Measurements from ENCODE around the gene TPPP2. TPM values are rescaled to one million over a fixed set of nuclear protein-coding genes. Genes with fewer than 3 reads are reported as not detected.
"Not testable (repeated sequence)": the region's sequence is repeated elsewhere in the genome, so short reads cannot be mapped to it uniquely, and the experiment has no call there.

TPPP2 gene
- polyA plus RNA-seq, 3 donors from 2014 or later: not detected

DNA sequence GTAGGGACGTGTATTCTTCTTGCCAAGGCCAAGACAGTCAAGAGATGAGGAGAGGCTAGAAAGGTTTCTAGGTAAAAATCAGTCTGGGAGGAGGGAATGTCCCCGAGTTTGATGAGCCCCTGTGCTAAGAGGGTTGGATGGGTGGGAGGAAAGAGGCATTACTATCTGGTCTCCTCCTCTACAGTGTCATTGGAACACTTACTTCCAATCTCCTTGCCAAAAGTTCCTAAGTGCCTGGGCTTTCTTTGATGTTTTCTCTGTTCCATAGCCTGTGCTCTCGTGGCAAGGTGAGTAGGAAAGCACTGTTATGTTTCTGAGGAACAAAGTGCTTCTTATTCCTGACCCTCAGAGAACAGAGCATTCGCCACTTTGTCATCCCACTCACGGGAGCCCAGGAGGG lies 4.7 kb downstream of the TPPP2 start, which contains the start of gene RNASE13:
RNASE13 (minus strand) TSS at position 101 of the 400 bp plus-strand sequence. CDS start 519 bp downstream, outside the sequence.
- no peaks in the 10 kb centered on the region for H3K4me1 Mint-ChIP-seq
- DNase-seq: no peak
- H3K27me3 Mint-ChIP-seq (ENCODE audit: low read depth in 3 of 3): peaks cover 1 to 4% (median 2%) of the 10 kb centered on the region in 3 donors
- no peak within 1 kb of the TSS for H3K4me3 Mint-ChIP-seq
- no peaks in the 10 kb centered on the region for H3K36me3 Mint-ChIP-seq
- no peak within 1 kb of the TSS for H3K27ac Mint-ChIP-seq
- no peaks in the 10 kb centered on the region for H3K9me3 Mint-ChIP-seq

DNA sequence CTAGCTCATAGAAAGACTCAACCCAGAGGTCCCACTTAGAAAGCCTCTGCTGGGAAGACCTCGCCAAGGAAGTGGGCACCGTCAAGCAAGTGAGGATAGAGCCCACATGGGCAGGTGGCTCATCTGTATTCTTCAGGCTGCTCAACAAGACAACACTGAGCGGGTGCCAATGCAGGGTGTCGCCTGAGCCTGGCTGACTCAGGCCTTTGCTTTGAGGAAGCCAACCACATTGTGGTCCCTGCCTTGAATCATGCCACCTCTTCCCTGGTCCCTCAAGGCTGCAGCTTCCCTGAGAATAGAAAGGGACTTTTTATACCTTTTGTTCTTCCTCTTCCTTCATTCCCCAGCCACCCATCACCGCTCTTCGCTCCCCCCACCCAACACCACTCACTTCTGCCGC lies 6.7 kb downstream of the TPPP2 start:
- Mint-ChIP-seq H3K27ac (no peak overlapping the region), H3K4me1 (no peaks in the 10 kb centered on the region), H3K27me3 (ENCODE audit: low read depth in 3 of 3) (peaks cover 1 to 4% (median 2%) of the 10 kb centered on the region in 3 donors), H3K9me3 (no peaks in the 10 kb centered on the region), H3K36me3 (no peaks in the 10 kb centered on the region), H3K4me3 (no peak overlapping the region)
- no peak for DNase-seq

DNA sequence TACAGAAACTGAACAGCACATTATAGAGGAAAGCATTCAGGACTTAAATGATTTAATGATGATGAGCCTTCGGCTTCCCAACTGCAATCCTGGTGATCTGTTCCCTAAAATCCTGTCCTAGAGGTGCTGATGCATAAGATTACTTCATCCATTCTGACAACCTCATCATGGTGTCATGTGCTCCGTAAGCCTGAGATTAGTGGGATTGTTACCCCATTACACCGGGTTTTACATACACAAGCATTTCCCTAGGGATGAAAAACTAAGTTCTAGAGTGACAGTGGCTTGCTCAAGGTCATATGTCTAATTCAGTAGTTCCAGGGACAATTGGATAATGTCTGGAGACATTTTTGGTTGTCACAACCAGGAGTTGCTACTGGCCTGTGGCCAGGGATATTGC lies 7.1 kb downstream of the TPPP2 start:
- H3K36me3 Mint-ChIP-seq: no peaks in the 10 kb centered on the region
- H3K27ac Mint-ChIP-seq: no peak overlapping the region
- no peaks in the 10 kb centered on the region for H3K4me1 Mint-ChIP-seq
- H3K9me3 Mint-ChIP-seq: no peaks in the 10 kb centered on the region
- no peak overlapping the region for H3K4me3 Mint-ChIP-seq
- no peak for DNase-seq
- H3K27me3 Mint-ChIP-seq (ENCODE audit: low read depth in 3 of 3): peaks cover 1 to 4% (median 2%) of the 10 kb centered on the region in 3 donors

DNA sequence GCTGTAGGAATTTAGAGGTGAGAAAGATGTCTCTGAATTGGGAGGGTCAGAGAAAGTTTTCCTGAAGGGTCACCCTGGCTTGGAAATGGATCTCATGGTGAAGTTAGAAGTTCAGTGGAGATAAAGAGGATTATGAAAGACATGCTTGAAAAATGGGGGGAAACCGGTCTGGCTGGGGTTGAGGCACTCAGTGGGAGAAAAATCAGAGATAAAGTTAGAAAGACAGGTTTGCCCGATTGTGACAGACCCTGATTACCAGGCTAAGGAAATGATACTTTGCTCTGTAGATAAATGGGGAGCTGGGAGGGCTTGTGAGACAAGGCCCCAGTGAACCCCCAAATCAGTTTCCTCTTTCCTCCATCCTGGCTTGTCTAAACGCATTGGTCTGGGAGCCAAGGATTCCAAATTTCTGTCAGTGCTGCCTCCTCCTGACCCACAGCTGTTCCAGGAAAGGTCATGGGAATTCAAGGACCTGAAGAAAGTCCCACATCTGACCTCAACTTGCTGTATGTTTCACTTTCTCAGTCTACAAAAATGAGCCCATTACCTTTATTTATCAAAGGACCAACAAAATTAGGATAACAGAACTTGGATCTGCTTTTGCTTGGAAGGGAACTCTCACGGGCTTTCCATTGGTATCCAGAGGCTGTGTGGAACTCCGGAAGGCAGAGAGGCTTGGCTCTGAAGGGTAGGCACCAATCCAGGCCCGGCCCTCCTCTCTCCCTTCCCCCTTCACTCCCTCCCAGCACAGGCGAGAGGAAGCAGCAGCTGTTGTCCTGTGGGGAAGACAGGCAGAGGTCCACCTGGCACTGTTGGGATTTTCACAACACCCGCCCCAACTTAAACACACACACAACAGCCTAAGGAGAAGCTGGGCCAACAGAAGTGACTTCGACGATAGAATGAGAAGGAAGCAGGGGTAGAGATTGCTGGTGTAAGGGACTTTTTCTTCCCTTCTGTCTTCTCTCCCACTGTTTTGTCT lies 8.7 kb downstream of the TPPP2 start:
- H3K4me3 Mint-ChIP-seq: no peak overlapping the region
- no peak overlapping the region for H3K27ac Mint-ChIP-seq
- H3K36me3 Mint-ChIP-seq: no peaks in the 10 kb centered on the region
- DNase-seq: no peak
- H3K9me3 Mint-ChIP-seq: no peaks in the 10 kb centered on the region
- peaks cover 4 to 9% (median 5%) of the 10 kb centered on the region in 3 donors for H3K27me3 Mint-ChIP-seq (ENCODE audit: low read depth in 3 of 3)
- no peaks in the 10 kb centered on the region for H3K4me1 Mint-ChIP-seq

DNA sequence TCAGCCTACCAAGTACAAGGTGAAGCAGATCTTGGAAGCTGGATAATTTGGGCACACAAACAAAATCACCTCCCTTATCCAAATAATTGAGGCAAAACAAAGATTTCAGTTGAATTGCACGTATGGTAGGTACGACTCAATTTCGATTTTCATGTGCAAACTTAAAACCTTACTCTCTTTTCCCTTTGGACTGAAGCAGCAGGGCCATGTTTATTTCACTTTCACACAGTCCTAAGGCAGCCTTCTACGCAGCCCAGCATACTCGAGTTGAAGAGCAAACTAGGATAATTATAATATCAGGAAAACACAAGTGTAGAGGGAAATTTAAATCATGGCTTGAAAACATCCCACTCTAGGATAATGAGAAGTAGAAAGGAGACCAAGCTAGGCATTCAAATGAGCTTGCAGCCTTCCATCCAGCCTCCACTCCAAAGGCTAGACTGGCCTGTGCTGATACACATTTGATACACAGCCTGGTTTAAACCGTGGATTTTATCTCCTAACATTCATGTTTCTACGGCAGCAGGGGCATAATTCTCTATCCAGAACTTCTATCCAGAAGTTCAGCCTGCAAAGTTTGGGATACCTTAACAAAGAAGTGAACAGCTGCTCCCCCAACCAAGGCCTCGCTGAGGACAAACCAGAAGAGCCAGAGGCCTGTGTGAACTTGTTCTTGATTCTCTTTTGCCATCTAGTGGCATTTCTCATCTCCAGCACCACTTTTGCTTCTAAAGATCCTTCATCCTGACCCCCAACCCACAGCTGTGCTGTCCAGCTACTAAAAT lies 9.8 kb downstream of the TPPP2 start:
- peak overlapping the region in 1 of 6 donors; percentile 38 for H3K27ac Mint-ChIP-seq
- no peak overlapping the region for H3K4me3 Mint-ChIP-seq
- no peaks in the 10 kb centered on the region for H3K36me3 Mint-ChIP-seq
- H3K4me1 Mint-ChIP-seq: no peaks in the 10 kb centered on the region
- H3K9me3 Mint-ChIP-seq: no peaks in the 10 kb centered on the region
- DNase-seq: peak; percentile 10 to 22 (median 13)
- peaks cover 4 to 8% (median 5%) of the 10 kb centered on the region in 3 donors for H3K27me3 Mint-ChIP-seq (ENCODE audit: low read depth in 3 of 3)

DNA sequence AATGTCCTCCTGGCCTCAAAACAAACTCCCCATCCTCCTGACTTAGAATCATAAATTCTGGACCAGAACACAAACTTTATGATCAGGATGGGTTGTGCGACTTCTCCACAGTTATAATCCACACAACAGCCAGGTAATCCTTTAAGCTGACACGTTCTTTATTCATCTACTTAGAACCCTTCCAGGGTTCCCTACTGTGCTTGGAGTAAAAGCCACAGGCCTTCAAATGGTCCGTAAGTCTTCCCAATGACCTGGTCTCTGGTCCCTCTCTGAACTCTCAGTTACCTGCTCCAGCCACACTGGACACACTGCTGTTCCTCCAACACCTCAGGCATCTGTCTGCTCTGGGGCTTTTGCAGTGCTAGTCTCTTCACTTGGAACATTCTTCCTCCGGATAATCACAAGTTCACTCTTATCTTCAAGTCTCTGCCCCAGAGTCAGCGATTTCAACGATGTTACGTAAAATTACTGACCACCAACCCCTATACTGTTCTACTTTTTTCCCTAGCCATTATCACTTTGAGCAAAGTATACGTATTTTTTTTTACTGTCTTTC lies 10.4 kb downstream of the TPPP2 start:
- Mint-ChIP-seq H3K27ac (peak overlapping the region in 1 of 6 donors; percentile 38), H3K4me1 (no peaks in the 10 kb centered on the region), H3K36me3 (no peaks in the 10 kb centered on the region), H3K9me3 (no peaks in the 10 kb centered on the region), H3K27me3 (ENCODE audit: low read depth in 3 of 3) (peaks cover 5 to 8% (median 6%) of the 10 kb centered on the region in 3 donors), H3K4me3 (no peak overlapping the region)
- no peak for DNase-seq

DNA sequence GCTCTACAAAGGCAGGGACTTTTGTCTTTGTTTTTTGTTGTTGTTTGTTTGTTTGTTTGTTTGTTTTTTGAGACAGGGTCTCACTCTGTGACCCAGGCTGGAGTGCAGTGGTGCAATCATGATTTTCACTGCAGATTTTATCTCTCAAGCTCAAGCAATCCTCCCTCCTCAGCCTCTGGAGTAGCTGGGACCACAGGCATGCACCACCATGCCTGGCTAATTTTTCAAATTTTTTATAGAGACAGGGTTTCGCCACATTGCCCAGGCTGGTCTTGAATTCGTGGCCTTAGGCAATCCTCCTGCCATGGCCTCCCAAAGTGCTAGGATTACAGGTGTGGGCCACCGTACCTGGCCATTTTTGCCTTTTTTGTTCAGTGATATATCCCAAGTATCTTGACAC lies 10.9 kb downstream of the TPPP2 start:
- not testable (repeated sequence) for H3K9me3 Mint-ChIP-seq; DNase-seq; H3K4me1 Mint-ChIP-seq; H3K36me3 Mint-ChIP-seq; H3K4me3 Mint-ChIP-seq; H3K27me3 Mint-ChIP-seq (ENCODE audit: low read depth in 3 of 3); H3K27ac Mint-ChIP-seq

DNA sequence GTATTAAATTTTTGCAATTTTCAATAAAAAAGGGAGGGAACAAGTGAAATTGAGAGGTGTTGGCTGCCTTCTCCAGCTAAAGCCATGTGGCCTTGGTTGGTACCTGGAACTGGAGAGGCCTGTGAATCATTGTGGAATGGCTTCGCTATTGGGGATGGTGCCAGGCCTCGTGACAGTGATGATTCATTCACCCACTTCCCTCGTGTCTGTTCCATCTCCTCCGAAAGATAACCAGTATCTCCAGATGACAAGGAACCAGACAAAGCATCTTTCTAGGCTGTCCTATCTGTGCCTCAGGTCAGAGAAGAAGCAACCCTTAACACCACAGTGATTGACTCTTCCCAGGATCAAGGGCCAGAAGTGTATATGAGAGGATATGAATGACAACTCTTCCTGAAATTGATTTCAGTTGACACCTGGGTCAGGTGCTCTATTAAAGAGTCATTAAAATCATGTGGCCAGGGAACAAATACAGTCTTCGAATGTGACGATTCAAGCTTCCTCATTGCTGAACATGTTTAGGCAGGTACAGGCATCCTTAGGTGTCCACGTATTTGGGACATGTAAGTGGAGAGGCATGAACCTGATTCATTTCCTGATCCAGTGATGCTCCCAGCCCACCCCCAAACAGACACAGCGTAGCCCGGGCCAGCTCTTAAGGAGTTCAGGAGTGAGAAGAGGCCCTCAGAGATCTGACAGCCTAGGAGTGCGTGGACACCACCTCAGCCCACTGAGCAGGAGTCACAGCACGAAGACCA lies 11.8 kb downstream of the TPPP2 start, which contains the start of gene RNASE7:
RNASE7 (plus strand) TSS at position 687 of the 758 bp plus-strand sequence. CDS start 631 bp downstream, outside the sequence.
- DNase-seq: no peak
- H3K9me3 Mint-ChIP-seq: no peaks in the 10 kb centered on the region
- H3K4me1 Mint-ChIP-seq: no peaks in the 10 kb centered on the region
- no peaks in the 10 kb centered on the region for H3K36me3 Mint-ChIP-seq
- H3K27ac Mint-ChIP-seq: no peak within 1 kb of the TSS
- peaks cover 4 to 7% (median 5%) of the 10 kb centered on the region in 3 donors for H3K27me3 Mint-ChIP-seq (ENCODE audit: low read depth in 3 of 3)
- no peak within 1 kb of the TSS for H3K4me3 Mint-ChIP-seq

DNA sequence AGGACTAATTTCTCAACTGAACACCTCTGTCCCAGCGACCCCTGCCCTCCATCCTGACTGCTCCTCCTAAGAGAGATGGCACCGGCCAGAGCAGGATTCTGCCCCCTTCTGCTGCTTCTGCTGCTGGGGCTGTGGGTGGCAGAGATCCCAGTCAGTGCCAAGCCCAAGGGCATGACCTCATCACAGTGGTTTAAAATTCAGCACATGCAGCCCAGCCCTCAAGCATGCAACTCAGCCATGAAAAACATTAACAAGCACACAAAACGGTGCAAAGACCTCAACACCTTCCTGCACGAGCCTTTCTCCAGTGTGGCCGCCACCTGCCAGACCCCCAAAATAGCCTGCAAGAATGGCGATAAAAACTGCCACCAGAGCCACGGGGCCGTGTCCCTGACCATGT lies 12.9 kb downstream of the TPPP2 start:
- Mint-ChIP-seq H3K27me3 (ENCODE audit: low read depth in 3 of 3) (peaks cover 4 to 6% (median 5%) of the 10 kb centered on the region in 3 donors), H3K4me3 (no peak overlapping the region), H3K9me3 (no peaks in the 10 kb centered on the region), H3K4me1 (no peaks in the 10 kb centered on the region), H3K36me3 (no peaks in the 10 kb centered on the region), H3K27ac (no peak overlapping the region)
- no peak for DNase-seq

DNA sequence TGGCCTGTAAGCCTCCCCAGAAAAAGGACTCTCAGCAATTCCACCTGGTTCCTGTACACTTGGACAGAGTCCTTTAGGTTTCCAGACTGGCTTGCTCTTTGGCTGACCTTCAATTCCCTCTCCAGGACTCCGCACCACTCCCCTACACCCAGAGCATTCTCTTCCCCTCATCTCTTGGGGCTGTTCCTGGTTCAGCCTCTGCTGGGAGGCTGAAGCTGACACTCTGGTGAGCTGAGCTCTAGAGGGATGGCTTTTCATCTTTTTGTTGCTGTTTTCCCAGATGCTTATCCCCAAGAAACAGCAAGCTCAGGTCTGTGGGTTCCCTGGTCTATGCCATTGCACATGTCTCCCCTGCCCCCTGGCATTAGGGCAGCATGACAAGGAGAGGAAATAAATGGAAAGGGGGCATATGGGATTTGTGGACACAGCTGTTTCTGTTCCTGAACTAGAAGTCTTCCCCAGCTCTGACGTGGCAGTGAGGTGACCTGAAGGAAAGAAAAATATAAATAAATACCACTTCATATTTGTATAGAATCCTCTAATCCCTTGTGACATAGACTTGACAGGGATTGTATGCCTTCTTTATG lies 13.5 kb downstream of the TPPP2 start:
- Mint-ChIP-seq H3K36me3 (no peaks in the 10 kb centered on the region), H3K27me3 (ENCODE audit: low read depth in 3 of 3) (peaks cover 4 to 6% (median 5%) of the 10 kb centered on the region in 3 donors), H3K4me1 (no peaks in the 10 kb centered on the region), H3K9me3 (no peaks in the 10 kb centered on the region), H3K27ac (peak overlapping the region in 1 of 6 donors; percentile 26), H3K4me3 (no peak overlapping the region)
- no peak for DNase-seq

DNA sequence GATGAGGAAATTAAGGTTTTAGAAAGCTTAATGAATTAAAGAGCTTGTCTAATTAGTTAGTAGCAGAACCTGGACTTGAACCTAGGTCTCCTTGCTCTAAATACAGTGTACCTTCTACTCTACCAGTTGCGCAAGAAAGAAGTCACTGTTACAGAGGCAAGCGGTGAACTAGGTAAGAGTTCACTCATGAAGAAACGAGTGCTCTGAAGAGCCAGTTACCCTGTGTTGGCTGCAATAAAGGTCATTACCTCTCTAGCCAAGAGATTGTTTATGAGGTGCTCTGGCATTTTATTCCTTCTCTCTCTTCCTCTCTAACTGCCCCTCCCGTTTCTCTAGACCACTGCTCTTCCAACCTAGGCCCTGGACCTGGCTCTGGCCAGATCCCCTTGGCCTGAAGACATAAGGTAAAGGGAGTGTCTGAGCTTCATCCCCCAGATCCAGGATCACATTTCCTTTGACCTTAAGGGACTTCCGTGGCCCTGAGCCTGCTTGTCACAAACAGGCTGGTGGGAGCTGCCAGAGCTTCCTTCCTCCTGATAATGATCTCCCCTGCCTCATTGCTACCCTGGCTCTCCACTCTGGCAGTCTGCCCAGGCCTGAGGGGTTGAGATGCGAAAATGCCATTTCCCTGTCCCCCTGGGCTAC lies 14.1 kb downstream of the TPPP2 start:
- DNase-seq: no peak
- Mint-ChIP-seq H3K9me3 (no peaks in the 10 kb centered on the region), H3K27me3 (ENCODE audit: low read depth in 3 of 3) (peaks cover 4 to 6% (median 5%) of the 10 kb centered on the region in 3 donors), H3K4me1 (no peaks in the 10 kb centered on the region), H3K27ac (no peak overlapping the region), H3K4me3 (no peak overlapping the region), H3K36me3 (no peaks in the 10 kb centered on the region)

DNA sequence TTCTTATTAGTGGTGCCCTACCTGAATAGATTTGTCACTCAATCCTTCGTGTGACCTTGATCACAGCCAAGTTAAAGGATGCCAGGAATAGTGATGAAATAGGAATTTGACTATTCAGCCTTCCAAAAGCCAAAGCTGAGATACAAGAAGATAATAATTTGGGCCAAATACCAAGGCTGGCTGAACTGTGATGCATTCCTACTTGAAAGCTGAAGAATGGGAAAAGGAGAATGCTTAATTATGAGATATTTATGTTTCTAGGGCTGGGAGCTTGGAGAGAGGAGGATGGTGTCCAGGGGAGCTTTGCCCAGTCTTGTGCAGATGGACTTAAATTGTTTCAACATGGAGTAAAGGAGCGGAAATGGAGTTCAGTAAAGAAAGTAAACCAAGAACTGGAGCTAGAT lies 17.4 kb downstream of the TPPP2 start:
- Mint-ChIP-seq H3K4me3 (no peak overlapping the region), H3K36me3 (no peaks in the 10 kb centered on the region), H3K9me3 (no peaks in the 10 kb centered on the region), H3K4me1 (no peaks in the 10 kb centered on the region), H3K27ac (no peak overlapping the region), H3K27me3 (ENCODE audit: low read depth in 3 of 3) (peaks cover 3 to 6% (median 4%) of the 10 kb centered on the region in 3 donors)
- DNase-seq: no peak

Data from immature natural killer cell (primary cell).